DOHH2 (cell line): ENCODE results near the gene IGFL2.

Source experiments
- CTCF ChIP-seq: fragments of 200-600 bp; sonication (generic); IDR thresholded peaks from one replicate; pipeline ENCODE4 v1.5.1; 2014; ENCODE audit warnings: antibody characterized with exemption, mild to moderate bottlenecking, low read depth, low read length; ENCODE audit not compliant: poor library complexity, severe bottlenecking
- EZH2phosphoT487 ChIP-seq: fragments of 200-600 bp; sonication (generic); IDR thresholded peaks from 2 replicates; pipeline ENCODE4 v1.6.1; 2017; ENCODE audit warnings: borderline replicate concordance, mild to moderate bottlenecking, antibody characterized with exemption, low read length, moderate library complexity, mixed read lengths

GRCh38 chr19:46191356-46191755, 43.3 kb downstream of the IGFL2 start:
- TF ChIP-seq CTCF = no peak
- no peak for TF ChIP-seq EZH2phosphoT487
